ENCODE results near the gene ARNT2. TPM values are rescaled to one million over a fixed set of nuclear protein-coding genes. Genes with fewer than 3 reads are reported as not detected.

The ARNT2 gene
- total RNA-seq, 1 donor from 2014 or later = 6.4 TPM

DNA sequence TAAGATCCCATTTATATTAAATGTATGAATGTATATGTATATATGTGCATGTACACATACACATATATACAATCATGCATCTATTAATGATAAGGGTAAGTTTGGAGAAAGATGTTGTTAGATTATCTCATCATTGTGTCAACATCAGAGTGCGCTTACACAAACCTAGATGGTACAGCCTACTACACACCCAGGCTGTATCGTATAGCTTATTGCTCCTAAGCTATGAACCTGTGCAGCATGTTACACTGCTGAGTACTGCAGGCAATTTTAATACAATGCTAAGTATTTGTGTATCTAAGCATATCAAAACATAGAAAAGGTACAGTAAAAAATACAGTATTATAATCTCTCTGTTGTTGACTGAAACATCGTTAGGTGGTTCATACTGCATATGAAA lies 233.6 kb downstream of the ARNT2 start:
- TF ChIP-seq, protein P1, sequence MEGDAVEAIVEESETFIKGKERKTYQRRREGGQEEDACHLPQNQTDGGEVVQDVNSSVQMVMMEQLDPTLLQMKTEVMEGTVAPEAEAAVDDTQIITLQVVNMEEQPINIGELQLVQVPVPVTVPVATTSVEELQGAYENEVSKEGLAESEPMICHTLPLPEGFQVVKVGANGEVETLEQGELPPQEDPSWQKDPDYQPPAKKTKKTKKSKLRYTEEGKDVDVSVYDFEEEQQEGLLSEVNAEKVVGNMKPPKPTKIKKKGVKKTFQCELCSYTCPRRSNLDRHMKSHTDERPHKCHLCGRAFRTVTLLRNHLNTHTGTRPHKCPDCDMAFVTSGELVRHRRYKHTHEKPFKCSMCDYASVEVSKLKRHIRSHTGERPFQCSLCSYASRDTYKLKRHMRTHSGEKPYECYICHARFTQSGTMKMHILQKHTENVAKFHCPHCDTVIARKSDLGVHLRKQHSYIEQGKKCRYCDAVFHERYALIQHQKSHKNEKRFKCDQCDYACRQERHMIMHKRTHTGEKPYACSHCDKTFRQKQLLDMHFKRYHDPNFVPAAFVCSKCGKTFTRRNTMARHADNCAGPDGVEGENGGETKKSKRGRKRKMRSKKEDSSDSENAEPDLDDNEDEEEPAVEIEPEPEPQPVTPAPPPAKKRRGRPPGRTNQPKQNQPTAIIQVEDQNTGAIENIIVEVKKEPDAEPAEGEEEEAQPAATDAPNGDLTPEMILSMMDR (IDR thresholded peaks at IDR 0.05) = no peak
- Histone ChIP-seq H3K9me3 (peaks cover 0 to 5% of the 10 kb centered on the region in 2 donors), H3K4me3 (no peak overlapping the region), H3K27ac (no peak overlapping the region), H3K36me3 (no peaks in the 10 kb centered on the region), H3K27me3 (no peaks in the 10 kb centered on the region), H3K4me1 (no peaks in the 10 kb centered on the region)
- intact Hi-C loops (cut with DNase I) = no loop called here
- peak in 1 of 2 donors; percentile 4 for DNase-seq (ENCODE audit: low spot score in 2 of 2)

DNA sequence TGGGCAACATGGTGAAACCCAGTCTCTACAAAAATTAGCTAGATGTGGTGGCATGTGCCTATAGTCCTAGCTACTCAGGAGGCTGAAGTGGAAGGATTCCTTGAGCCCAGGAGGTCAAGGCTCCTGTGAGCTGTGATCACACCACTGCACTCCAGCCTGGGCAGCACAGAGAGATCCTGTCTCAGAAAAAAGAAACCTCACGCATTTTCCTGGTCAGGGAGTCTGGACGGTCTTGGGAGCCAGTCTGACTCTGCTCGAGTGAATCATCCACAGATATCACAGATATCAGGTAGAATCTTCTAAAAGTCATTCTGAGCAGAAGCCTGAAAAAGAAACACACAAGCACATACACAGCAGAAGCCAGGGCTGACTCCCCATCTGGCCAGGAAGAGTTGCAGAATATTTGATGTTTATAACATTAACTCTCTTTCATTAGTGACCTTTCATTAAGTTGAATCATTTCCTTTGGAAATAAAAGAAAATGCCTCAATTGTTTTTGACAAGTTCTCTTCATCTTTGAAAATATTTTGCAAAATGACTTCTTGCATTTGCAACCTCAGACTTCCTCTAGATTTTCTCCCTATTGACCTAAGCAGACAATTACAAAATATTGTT lies 234.5 kb downstream of the ARNT2 start:
- Histone ChIP-seq H3K9me3 (peaks cover 0 to 5% of the 10 kb centered on the region in 2 donors), H3K4me3 (no peak overlapping the region), H3K27me3 (no peaks in the 10 kb centered on the region), H3K36me3 (no peaks in the 10 kb centered on the region), H3K27ac (no peak overlapping the region), H3K4me1 (no peaks in the 10 kb centered on the region)
- DNase-seq (ENCODE audit: low spot score in 2 of 2) = peak in 1 of 2 donors; percentile 12
- intact Hi-C loops (cut with DNase I) = no loop called here
- TF ChIP-seq, protein P1 (IDR thresholded peaks at IDR 0.05) = no peak

DNA sequence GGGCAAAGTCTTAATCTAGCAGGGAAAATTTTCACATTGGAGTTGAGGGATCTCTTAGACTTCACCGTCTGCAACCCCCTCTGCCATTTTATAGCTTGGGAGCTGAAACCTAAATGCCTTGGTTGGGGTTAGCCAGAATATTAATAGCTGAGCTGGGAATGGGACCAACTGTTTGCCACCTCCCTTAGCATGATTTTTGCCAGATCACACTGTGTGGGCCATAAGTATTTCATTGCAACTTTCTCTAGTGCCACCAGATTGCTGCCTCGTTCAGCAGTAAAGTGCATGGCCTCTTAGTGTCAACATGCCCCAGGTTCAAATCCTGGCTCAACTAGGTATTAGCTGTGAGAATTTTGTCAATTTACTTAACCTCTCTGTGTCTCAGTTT lies 235.0 kb downstream of the ARNT2 start:
- Histone ChIP-seq H3K9me3 (peaks cover 0 to 5% of the 10 kb centered on the region in 2 donors), H3K4me1 (no peaks in the 10 kb centered on the region), H3K27me3 (no peaks in the 10 kb centered on the region), H3K27ac (no peak overlapping the region), H3K4me3 (no peak overlapping the region), H3K36me3 (no peaks in the 10 kb centered on the region)
- DNase-seq (ENCODE audit: low spot score in 2 of 2) = peak in 1 of 2 donors; percentile 2
- TF ChIP-seq, protein P1 (IDR thresholded peaks at IDR 0.05) = no peak
- intact Hi-C loops (cut with DNase I) = no loop called here

DNA sequence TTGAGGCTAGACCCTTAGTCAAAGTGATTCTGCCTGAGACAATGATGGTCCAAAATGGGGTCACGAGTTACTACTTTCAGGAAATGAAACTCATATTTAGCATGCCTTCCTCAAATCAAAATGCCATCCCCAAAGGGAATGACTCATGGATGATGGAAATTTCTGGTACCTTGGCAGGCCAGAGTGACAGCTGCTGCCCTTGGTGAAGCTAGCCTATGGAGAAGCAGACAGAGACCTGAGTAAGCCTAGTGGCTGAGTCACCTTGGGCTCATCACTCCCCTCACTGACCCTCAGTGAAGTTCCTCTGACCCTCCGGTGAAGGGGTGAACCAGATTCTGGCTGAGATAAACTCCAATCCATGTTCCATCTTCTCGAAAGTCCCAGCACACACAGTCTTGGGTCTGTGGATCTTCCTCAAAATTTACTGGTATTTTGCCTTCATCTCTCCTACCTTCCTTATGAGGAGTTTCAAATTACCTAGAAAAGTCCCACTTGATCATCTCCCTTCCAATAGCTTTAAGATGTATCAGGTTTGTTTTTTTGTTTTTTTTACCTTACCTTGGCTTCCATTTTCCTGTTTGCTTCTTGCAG lies 236.4 kb downstream of the ARNT2 start:
- intact Hi-C loops (cut with DNase I) = no loop called here
- Histone ChIP-seq H3K27ac (no peak overlapping the region), H3K36me3 (no peaks in the 10 kb centered on the region), H3K9me3 (peaks cover 0 to 5% of the 10 kb centered on the region in 2 donors), H3K4me3 (no peak overlapping the region), H3K4me1 (no peaks in the 10 kb centered on the region), H3K27me3 (no peaks in the 10 kb centered on the region)
- TF ChIP-seq, protein P1 (IDR thresholded peaks at IDR 0.05) = no peak
- peak in 1 of 2 donors; percentile 24 for DNase-seq (ENCODE audit: low spot score in 2 of 2)

DNA sequence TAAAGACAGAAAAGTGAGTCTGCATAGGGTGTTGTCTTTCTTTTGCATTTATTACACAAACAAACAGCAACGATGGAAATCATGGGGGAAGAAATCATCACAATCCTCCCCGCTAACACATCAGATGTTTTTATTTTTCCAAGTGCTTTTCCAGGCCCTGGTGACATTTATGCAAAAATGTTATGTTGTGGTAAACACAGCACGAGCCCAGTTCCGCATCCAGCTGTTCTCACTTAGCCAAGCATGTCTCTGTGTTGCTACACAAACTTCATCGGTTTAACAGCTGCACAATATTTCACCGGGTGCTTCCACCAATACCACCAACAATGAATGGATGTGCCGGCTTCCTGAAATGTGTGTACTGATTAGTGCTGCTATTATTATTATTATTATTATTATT lies 237.2 kb downstream of the ARNT2 start:
- Histone ChIP-seq H3K9me3 (peaks cover 0 to 5% of the 10 kb centered on the region in 2 donors), H3K4me1 (no peaks in the 10 kb centered on the region), H3K27ac (no peak overlapping the region), H3K36me3 (no peaks in the 10 kb centered on the region), H3K27me3 (no peaks in the 10 kb centered on the region), H3K4me3 (no peak overlapping the region)
- TF ChIP-seq, protein P1 (IDR thresholded peaks at IDR 0.05) = no peak
- DNase-seq (ENCODE audit: low spot score in 2 of 2) = peak in 1 of 2 donors; percentile 11
- intact Hi-C loops (cut with DNase I) = no loop called here
